ENCODE data around the gene ACACA.

The ACACA gene

GRCh38 chr17:37188157-37188556, 218.5 kb downstream of the ACACA start:
- peaks cover 3% of the 10 kb centered on the region for H3K36me3 ChIP-seq (ENCODE audit: control insufficient read depth, insufficient read depth, low read length)
- TF ChIP-seq, protein P1, sequence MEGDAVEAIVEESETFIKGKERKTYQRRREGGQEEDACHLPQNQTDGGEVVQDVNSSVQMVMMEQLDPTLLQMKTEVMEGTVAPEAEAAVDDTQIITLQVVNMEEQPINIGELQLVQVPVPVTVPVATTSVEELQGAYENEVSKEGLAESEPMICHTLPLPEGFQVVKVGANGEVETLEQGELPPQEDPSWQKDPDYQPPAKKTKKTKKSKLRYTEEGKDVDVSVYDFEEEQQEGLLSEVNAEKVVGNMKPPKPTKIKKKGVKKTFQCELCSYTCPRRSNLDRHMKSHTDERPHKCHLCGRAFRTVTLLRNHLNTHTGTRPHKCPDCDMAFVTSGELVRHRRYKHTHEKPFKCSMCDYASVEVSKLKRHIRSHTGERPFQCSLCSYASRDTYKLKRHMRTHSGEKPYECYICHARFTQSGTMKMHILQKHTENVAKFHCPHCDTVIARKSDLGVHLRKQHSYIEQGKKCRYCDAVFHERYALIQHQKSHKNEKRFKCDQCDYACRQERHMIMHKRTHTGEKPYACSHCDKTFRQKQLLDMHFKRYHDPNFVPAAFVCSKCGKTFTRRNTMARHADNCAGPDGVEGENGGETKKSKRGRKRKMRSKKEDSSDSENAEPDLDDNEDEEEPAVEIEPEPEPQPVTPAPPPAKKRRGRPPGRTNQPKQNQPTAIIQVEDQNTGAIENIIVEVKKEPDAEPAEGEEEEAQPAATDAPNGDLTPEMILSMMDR (IDR thresholded peaks at IDR 0.05; ENCODE audit: insufficient read depth, low read length, poor library complexity, severe bottlenecking): no peak
- H3K4me3 ChIP-seq (replicated peaks; ENCODE audit: low read depth, low read length): no peak overlapping the region
- no peak for DNase-seq (ENCODE audit: extremely low read depth, insufficient read length)
- no peaks in the 10 kb centered on the region for H3K27me3 ChIP-seq (replicated peaks; ENCODE audit: control insufficient read depth, insufficient read depth, low read length)

- DNase-seq (ENCODE audit: extremely low read depth, insufficient read length): no peak
- H3K27me3 ChIP-seq (replicated peaks; ENCODE audit: control insufficient read depth, insufficient read depth, low read length): no peaks in the 10 kb centered on the region
- peaks cover 3% of the 10 kb centered on the region for H3K36me3 ChIP-seq (ENCODE audit: control insufficient read depth, insufficient read depth, low read length)
- TF ChIP-seq, protein P1 (IDR thresholded peaks at IDR 0.05; ENCODE audit: insufficient read depth, low read length, poor library complexity, severe bottlenecking): no peak
- H3K4me3 ChIP-seq (replicated peaks; ENCODE audit: low read depth, low read length): no peak overlapping the region
Measured at GRCh38 chr17:37187262-37187661, 219.4 kb downstream of the ACACA start.

DNA sequence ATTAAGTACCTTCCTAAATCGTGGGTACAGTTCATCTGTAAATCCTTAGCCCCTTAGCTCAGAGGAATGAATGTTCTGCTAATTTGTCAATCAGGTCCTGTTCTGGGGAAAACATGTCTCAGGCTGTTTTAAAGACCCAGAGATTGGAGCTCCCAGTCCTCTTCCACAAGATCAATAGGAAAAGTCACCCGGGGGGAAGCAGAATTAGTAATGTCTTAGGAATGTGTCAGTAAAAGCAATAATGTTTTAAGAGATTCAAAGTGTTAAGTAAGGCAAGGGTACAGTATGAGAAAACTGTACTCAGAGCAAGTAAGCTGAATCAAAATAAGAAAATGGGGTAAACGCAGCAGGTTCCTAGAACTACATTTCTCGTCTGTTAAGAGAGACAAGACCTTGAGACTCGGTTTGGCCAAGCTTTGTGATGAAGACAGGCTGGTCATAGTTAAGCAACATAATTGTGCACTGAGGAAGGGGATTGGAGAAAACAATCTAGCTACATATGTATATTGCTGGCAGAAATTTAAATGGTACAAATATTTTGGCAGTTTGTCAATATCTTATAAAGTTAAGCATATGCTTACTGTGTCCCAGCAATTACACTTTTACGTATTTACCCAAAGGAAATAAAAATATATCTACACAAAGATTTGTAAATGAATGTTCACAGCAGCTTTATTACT, 223.7 kb downstream of the ACACA start:
- no peak overlapping the region for H3K4me3 ChIP-seq (replicated peaks; ENCODE audit: low read depth, low read length)
- TF ChIP-seq, protein P1 (IDR thresholded peaks at IDR 0.05; ENCODE audit: insufficient read depth, low read length, poor library complexity, severe bottlenecking): no peak
- H3K36me3 ChIP-seq (ENCODE audit: control insufficient read depth, insufficient read depth, low read length): peaks cover 3% of the 10 kb centered on the region
- H3K27me3 ChIP-seq (replicated peaks; ENCODE audit: control insufficient read depth, insufficient read depth, low read length): no peaks in the 10 kb centered on the region
- DNase-seq (ENCODE audit: extremely low read depth, insufficient read length): no peak

DNA sequence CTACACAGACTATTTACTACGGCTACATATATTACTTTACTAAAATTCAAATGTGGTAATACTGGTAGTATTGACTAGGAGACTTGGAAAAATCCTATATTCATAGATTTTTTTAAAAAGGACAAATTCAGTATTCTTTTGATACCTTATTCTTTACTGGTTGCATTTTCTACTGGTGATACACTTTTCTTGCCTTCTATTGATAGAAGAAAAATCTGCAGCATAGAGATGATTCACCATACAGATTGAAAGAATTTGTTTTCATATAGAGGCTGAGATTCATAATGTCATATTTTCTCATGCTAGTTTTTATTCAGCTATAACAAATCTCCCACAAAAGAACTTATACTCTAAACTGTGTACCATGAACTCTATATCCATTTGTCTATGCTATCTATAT, 226.3 kb downstream of the ACACA start:
- Histone ChIP-seq H3K27me3 (replicated peaks; ENCODE audit: control insufficient read depth, insufficient read depth, low read length) (no peaks in the 10 kb centered on the region), H3K36me3 (ENCODE audit: control insufficient read depth, insufficient read depth, low read length) (peaks cover 5% of the 10 kb centered on the region), H3K4me3 (replicated peaks; ENCODE audit: low read depth, low read length) (no peak overlapping the region)
- no peak for DNase-seq (ENCODE audit: extremely low read depth, insufficient read length)
- TF ChIP-seq, protein P1 (IDR thresholded peaks at IDR 0.05; ENCODE audit: insufficient read depth, low read length, poor library complexity, severe bottlenecking): no peak

- no peaks in the 10 kb centered on the region for H3K27me3 ChIP-seq (replicated peaks; ENCODE audit: control insufficient read depth, insufficient read depth, low read length)
- TF ChIP-seq, protein P1 (IDR thresholded peaks at IDR 0.05; ENCODE audit: insufficient read depth, low read length, poor library complexity, severe bottlenecking): no peak
- no peak overlapping the region for H3K4me3 ChIP-seq (replicated peaks; ENCODE audit: low read depth, low read length)
- no peak for DNase-seq (ENCODE audit: extremely low read depth, insufficient read length)
- H3K36me3 ChIP-seq (ENCODE audit: control insufficient read depth, insufficient read depth, low read length): peaks cover 6% of the 10 kb centered on the region
Measured at GRCh38 chr17:37179893-37180292, 226.7 kb downstream of the ACACA start.

Data from GM06990 (cell line).